ENCODE data around the gene GRM1.

GRCh38 chr6:146153040-146153758, 124.3 kb downstream of the GRM1 start:
- no peak for TF ChIP-seq GATA2 (IDR thresholded peaks at IDR 0.05; ENCODE audit: low read depth, low read length)
- no peak for TF ChIP-seq GATA3 (IDR thresholded peaks at IDR 0.05; ENCODE audit: low read depth, low read length)

Data from SH-SY5Y (cell line).